ENCODE results near the gene PCDHGA7. TPM values are rescaled to one million over a fixed set of nuclear protein-coding genes. Genes with fewer than 3 reads are reported as not detected.
A peak's percentile ranks its signal among the peaks of the same experiment; 100 is the strongest.

Gene PCDHGA7
- total RNA-seq, 1 experiment from 2014 or later = 0.83 TPM

DNA sequence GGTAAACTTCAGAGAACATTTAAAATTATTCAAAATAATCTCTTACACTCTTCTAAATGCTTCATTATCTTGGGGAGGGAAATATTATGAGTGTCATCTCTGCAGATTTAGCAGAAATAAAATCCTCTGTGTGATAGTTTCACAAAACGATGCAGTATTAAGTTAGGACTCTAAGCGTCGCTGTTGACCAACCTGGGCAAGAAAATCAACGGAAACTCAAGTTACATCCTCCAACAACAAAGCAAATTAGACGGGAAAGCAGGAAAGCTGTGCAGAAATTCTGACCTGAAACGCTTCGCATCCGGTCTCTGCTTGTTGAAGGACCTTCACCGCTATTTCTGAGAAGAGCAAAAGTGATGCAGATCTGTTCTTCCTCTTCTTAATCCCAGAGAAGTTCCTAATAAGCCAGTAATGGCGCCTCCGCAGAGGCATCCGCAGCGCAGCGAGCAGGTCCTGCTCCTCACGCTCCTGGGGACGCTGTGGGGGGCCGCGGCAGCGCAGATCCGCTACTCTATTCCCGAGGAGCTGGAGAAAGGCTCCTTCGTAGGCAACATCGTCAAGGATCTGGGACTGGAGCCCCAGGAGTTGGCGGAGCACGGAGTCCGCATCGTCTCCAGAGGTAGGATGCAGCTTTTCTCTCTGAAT, 8.7 kb upstream of the PCDHGA7 start, which contains the start of gene PCDHGA6:
TSS of gene PCDHGA6 (plus strand) at position 219 of the 645 bp plus-strand sequence. CDS start at position 412, 193 bp downstream.
- no peak within 1 kb of the TSS for H3K23ac ChIP-seq (ENCODE audit: insufficient read length, low read depth, low read length)
- H3K4me1 ChIP-seq (ENCODE audit: insufficient read depth, low read length) = no peaks in the 10 kb centered on the region
- no peak for DNase-seq
- H2BK15ac ChIP-seq (ENCODE audit: low read depth, low read length) = no peak within 1 kb of the TSS
- H4K8ac ChIP-seq (replicated peaks; ENCODE audit: insufficient read length, low read depth, low read length) = no peak within 1 kb of the TSS
- H3K23me2 ChIP-seq (ENCODE audit: insufficient read length, low read depth, low read length, poor library complexity, severe bottlenecking) = no peaks in the 10 kb centered on the region
- H3T11ph ChIP-seq (ENCODE audit: low read length) = no peak within 1 kb of the TSS
- no peaks in the 10 kb centered on the region for H3K79me1 ChIP-seq (ENCODE audit: insufficient read depth, low read depth, low read length, poor library complexity, severe bottlenecking)
- H3K4me2 ChIP-seq (ENCODE audit: insufficient read depth, insufficient read length, low read length) = no peak within 1 kb of the TSS
- no peak within 1 kb of the TSS for H2BK20ac ChIP-seq (ENCODE audit: low read depth, low read length, poor library complexity, severe bottlenecking)
- H2AFZ ChIP-seq (ENCODE audit: low read length) = no peak within 1 kb of the TSS
- no peak within 1 kb of the TSS for H2BK5ac ChIP-seq (ENCODE audit: insufficient read length, low read length)
- no peak within 1 kb of the TSS for H3K14ac ChIP-seq (ENCODE audit: insufficient read depth, low read length)
- H3K27me3 Mint-ChIP-seq (ENCODE audit: low read depth) = peaks cover 9% of the 10 kb centered on the region
- no peak within 1 kb of the TSS for H3K4ac ChIP-seq (ENCODE audit: low read depth, low read length)
- no peak within 1 kb of the TSS for H4K91ac ChIP-seq (ENCODE audit: insufficient read length, low read depth, low read length)
- no peak within 1 kb of the TSS for H3K18ac ChIP-seq (ENCODE audit: insufficient read length, low read depth, low read length)
- peaks cover 57 to 69% of the 10 kb centered on the region in 2 experiments for H3K9me3 Mint-ChIP-seq
- no peak within 1 kb of the TSS for H2BK12ac ChIP-seq (ENCODE audit: insufficient read length, low read depth, low read length)
- no peaks in the 10 kb centered on the region for H3K4me1 Mint-ChIP-seq
- peaks cover 34% of the 10 kb centered on the region for H3K9me3 ChIP-seq (ENCODE audit: control insufficient read depth, low read depth, low read length)
- no peak within 1 kb of the TSS for H3K56ac ChIP-seq (ENCODE audit: insufficient read length, low read depth, low read length)
- no CpG with 5 or more reads among the region's 27 CpGs for WGBS (ENCODE audit: extremely low coverage, insufficient read length, low lambda C conversion rate)
- H3K4me3 Mint-ChIP-seq = no peak within 1 kb of the TSS
- H2BK120ac ChIP-seq (ENCODE audit: low read depth, low read length, poor library complexity, severe bottlenecking) = no peak within 1 kb of the TSS
- no peak within 1 kb of the TSS for H4K5ac ChIP-seq (ENCODE audit: insufficient read length, low read depth, low read length)
- H3K9ac ChIP-seq (ENCODE audit: extremely low read depth, insufficient read length, low read length) = no peak within 1 kb of the TSS
- TF ChIP-seq, protein P1, sequence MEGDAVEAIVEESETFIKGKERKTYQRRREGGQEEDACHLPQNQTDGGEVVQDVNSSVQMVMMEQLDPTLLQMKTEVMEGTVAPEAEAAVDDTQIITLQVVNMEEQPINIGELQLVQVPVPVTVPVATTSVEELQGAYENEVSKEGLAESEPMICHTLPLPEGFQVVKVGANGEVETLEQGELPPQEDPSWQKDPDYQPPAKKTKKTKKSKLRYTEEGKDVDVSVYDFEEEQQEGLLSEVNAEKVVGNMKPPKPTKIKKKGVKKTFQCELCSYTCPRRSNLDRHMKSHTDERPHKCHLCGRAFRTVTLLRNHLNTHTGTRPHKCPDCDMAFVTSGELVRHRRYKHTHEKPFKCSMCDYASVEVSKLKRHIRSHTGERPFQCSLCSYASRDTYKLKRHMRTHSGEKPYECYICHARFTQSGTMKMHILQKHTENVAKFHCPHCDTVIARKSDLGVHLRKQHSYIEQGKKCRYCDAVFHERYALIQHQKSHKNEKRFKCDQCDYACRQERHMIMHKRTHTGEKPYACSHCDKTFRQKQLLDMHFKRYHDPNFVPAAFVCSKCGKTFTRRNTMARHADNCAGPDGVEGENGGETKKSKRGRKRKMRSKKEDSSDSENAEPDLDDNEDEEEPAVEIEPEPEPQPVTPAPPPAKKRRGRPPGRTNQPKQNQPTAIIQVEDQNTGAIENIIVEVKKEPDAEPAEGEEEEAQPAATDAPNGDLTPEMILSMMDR (conservative IDR thresholded peaks at IDR 0.05) = peak; percentile 20; the same call in 1 of the 3 replicates
- no peaks in the 10 kb centered on the region for H3K27me3 ChIP-seq (ENCODE audit: insufficient read depth, low read length)
- H3K27ac ChIP-seq (ENCODE audit: insufficient read length, low read depth, low read length) = no peak within 1 kb of the TSS
- H3K79me2 ChIP-seq (ENCODE audit: insufficient read depth, low read length) = no peaks in the 10 kb centered on the region
- H3K36me3 Mint-ChIP-seq (ENCODE audit: insufficient read depth in 1 of 3, low read depth in 3 of 3) = peaks cover 33 to 52% (median 50%) of the 10 kb centered on the region in 3 experiments
- H3K27ac Mint-ChIP-seq = no peak within 1 kb of the TSS; a peak in 1 of 7 replicates
- H2AK5ac ChIP-seq (ENCODE audit: insufficient read length, low read length) = no peak within 1 kb of the TSS
- H4K20me1 ChIP-seq (ENCODE audit: control insufficient read depth, insufficient read depth, insufficient read length) = no peaks in the 10 kb centered on the region
